ENCODE results near the gene RBM27. TPM values are rescaled to one million over a fixed set of nuclear protein-coding genes. Genes with fewer than 3 reads are reported as not detected.
A peak's percentile ranks its signal among the peaks of the same experiment; 100 is the strongest.
"Not testable (repeated sequence)": the region's sequence is repeated elsewhere in the genome, so short reads cannot be mapped to it uniquely, and the experiment has no call there.

Gene RBM27, protein sequence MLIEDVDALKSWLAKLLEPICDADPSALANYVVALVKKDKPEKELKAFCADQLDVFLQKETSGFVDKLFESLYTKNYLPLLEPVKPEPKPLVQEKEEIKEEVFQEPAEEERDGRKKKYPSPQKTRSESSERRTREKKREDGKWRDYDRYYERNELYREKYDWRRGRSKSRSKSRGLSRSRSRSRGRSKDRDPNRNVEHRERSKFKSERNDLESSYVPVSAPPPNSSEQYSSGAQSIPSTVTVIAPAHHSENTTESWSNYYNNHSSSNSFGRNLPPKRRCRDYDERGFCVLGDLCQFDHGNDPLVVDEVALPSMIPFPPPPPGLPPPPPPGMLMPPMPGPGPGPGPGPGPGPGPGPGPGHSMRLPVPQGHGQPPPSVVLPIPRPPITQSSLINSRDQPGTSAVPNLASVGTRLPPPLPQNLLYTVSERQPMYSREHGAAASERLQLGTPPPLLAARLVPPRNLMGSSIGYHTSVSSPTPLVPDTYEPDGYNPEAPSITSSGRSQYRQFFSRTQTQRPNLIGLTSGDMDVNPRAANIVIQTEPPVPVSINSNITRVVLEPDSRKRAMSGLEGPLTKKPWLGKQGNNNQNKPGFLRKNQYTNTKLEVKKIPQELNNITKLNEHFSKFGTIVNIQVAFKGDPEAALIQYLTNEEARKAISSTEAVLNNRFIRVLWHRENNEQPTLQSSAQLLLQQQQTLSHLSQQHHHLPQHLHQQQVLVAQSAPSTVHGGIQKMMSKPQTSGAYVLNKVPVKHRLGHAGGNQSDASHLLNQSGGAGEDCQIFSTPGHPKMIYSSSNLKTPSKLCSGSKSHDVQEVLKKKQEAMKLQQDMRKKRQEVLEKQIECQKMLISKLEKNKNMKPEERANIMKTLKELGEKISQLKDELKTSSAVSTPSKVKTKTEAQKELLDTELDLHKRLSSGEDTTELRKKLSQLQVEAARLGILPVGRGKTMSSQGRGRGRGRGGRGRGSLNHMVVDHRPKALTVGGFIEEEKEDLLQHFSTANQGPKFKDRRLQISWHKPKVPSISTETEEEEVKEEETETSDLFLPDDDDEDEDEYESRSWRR
- 10 to 100 TPM; 14.9 to 38.9 (median 17.3) TPM for total RNA-seq

DNA sequence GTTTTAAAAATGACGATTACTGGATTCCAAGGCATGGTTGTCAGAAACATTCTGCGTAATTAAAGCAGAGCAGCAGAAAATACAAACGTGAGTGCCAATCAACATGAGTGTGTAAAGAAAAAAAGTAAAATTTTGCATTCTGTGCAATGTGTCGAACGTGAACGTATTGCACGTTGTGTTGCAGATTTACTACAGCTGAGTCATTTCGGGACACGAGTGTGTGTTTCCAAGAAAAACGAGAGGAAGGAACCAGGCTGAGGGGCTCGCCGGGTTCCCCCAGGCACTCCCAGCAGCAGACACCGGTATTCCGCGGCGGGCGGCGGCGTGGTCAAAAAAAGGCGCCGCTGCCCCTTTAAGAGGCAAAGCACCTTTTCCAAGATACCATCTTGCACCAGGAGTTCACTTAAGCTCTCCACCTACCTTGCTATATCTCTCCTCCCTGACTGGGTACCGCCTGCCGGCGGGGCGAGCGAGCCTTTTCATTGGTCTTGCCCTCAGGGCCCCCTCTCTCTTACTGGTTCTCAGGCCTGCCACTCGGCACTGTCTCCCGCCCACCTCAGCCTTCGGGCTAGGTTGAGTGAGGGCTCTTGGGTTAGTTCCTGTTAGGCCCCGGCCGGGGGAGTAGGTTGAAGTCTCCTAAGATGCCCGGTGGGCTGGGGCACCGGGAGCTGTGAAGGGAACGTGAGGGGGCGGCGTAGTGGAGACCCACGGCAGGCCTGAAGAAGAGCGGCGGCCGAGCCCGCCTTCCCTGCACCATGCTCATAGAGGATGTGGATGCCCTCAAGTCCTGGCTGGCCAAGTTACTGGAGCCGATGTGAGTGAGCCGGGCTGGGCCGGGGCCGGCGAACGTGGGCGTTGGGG lies at the start of gene RBM27:
Gene RBM27, plus strand, starts transcription at position 595 of the 861 bp plus-strand sequence. Its CDS starts 161 bp downstream, at position 756.
- TF ChIP-seq, protein P1, sequence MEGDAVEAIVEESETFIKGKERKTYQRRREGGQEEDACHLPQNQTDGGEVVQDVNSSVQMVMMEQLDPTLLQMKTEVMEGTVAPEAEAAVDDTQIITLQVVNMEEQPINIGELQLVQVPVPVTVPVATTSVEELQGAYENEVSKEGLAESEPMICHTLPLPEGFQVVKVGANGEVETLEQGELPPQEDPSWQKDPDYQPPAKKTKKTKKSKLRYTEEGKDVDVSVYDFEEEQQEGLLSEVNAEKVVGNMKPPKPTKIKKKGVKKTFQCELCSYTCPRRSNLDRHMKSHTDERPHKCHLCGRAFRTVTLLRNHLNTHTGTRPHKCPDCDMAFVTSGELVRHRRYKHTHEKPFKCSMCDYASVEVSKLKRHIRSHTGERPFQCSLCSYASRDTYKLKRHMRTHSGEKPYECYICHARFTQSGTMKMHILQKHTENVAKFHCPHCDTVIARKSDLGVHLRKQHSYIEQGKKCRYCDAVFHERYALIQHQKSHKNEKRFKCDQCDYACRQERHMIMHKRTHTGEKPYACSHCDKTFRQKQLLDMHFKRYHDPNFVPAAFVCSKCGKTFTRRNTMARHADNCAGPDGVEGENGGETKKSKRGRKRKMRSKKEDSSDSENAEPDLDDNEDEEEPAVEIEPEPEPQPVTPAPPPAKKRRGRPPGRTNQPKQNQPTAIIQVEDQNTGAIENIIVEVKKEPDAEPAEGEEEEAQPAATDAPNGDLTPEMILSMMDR (IDR thresholded peaks at IDR 0.05) = no peak
- DNase-seq (ENCODE audit: low spot score) (peak; percentile 89), ATAC-seq (ENCODE audit: low FRiP score) (peak; percentile 100)

DNA sequence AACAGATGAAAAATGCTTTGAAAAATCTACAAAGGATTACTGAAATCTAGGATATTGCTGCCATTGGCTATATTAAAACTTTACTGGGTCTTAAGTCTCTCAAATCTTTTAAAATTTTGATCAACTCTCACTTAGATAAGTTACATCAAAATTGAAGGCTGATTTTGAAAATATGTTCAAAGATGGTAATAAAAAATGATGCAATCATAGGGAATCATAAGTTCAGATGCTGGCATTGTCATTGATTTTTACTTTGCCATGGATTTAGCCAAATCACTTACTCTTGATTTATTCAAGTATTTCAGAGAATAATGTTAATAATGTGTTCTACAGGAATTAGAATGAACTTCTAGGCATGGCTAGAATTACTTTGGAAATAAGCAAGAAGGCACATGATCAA lies 45.1 kb upstream of the RBM27 start:
- TF ChIP-seq, protein P1 (IDR thresholded peaks at IDR 0.05) = no peak
- ATAC-seq (ENCODE audit: low FRiP score) (no peak), DNase-seq (ENCODE audit: low spot score) (no peak)

DNA sequence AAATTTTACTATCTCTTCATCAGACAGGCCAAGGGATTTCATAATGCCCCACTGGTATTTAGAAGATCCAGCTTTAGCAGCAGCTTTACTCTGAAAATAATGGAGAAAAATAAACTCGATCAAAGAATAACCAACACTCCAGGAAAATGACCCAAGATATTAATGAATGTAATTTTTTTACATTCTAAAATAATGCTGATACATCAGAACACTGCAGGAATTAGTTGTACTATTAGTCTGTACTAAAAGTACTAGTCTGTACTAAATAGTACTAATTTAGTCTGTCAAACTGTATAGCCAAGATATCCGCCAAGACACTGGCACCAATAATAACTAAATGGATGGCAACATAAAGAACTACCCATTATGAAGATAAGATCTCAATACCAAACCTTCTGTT lies 39.0 kb upstream of the RBM27 start:
- DNase-seq (ENCODE audit: low spot score) (no peak), ATAC-seq (ENCODE audit: low FRiP score) (no peak)
- TF ChIP-seq, protein P1 (IDR thresholded peaks at IDR 0.05) = no peak

DNA sequence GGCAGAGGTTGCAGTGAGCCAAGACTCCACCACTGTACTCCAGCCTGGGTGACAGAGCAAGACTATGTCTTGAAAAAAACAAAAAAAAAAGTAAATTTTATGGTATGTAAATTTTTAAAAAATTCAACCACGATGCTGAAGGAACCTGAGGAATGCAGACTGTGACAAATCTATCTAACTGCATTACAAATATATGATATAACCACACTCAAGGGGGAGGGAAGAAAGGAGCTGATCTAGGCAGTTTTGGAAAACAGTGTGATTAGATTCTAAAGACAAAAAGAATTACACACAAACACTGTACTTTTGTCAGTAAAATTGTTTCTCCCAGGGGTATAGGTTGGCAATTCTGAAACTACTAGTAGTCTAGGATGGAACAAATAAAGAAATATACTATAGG lies 37.9 kb upstream of the RBM27 start:
- TF ChIP-seq, protein P1 (IDR thresholded peaks at IDR 0.05) = no peak
- no peak for ATAC-seq (ENCODE audit: low FRiP score)
- no peak for DNase-seq (ENCODE audit: low spot score)

DNA sequence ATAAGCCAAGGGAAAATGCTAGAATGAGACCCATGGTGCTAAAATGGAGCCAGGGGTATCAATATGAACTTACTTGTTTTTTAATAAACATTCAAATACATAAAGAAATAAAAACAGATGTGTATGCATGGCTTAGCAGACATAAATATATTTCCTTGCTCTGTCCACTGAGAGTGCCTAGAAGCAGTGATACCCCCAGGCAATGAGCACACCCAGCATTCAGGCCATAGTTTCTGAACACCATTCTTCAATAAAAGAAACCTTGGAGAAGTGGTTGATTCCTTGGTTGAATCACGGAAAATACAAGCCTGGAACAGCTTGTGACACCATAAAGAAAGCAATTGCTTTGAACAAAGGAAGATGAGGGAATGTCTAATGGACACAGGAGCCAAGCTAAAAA lies 37.5 kb upstream of the RBM27 start:
- TF ChIP-seq, protein P1 (IDR thresholded peaks at IDR 0.05) = no peak
- ATAC-seq (ENCODE audit: low FRiP score) (no peak), DNase-seq (ENCODE audit: low spot score) (no peak)

DNA sequence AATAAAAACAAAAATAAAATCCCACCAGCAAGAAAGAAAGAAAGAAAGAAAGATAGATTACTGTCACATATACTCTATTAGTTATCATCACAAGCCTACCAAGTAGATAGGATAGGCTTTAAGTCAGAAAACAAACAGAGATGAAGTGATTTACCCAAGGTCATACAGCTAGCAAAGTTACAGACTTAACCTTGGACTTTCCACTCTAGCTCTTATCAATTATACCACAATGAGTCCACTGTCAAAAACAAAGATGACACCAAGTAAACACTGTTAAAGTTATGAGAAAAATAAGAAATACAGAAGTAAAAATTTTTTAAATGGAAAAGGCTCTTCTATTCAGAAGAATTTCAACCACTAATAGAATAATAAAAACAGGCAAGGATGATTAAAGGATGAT lies 34.3 kb upstream of the RBM27 start:
- no peak for DNase-seq (ENCODE audit: low spot score)
- TF ChIP-seq, protein P1 (IDR thresholded peaks at IDR 0.05) = no peak
- no peak for ATAC-seq (ENCODE audit: low FRiP score)

DNA sequence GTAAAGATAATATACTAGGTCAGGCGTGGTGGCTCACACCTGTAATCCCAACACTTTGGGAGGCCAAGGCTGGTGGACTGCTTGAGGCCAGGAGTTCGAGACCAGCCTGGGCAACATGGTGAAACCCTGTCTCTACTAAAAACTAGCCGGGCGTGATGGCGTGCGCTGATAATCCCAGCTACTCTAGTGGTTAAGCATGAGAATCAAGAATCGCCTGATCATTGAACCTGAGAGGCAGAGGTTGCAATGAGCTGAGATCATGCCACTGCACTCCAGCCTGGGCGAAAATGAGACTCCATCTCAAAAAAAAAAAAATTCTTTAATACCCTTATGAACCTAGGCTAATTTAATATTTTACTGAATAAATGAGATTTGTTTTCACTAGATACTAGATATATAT lies 30.4 kb upstream of the RBM27 start:
- ATAC-seq (ENCODE audit: low FRiP score); DNase-seq (ENCODE audit: low spot score): not testable (repeated sequence)

All from omental fat pad (tissue), 4 donors.